ENCODE measurements around the gene DDX27. TPM values are rescaled to one million over a fixed set of nuclear protein-coding genes. Genes with fewer than 3 reads are reported as not detected.

DDX27 gene
- total RNA-seq, 2 donors from 2014 or later = 18.2 to 42.8 TPM

DNA sequence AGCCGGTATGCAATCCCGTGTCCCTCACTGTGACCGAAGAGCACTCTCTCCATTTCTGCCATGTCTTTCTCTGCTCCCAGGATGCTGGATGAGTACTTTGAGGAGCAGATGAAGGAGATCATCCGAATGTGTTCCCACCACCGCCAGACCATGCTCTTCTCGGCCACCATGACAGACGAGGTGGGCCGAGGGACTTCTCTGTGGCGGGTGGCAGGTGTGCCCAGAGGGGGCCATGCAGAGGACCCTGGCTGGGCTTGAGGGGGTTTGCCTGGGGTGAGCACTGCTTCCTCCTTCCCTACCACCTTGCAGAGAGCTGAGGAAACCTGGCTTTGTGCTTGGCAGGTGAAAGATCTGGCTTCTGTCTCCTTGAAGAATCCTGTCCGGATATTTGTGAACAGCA, 14.0 kb downstream of the DDX27 start:
- DNase-seq (no peak), ATAC-seq (no peak)
- intact Hi-C loops (cut with DNase I) = no loop called here
- TF ChIP-seq, protein P1, sequence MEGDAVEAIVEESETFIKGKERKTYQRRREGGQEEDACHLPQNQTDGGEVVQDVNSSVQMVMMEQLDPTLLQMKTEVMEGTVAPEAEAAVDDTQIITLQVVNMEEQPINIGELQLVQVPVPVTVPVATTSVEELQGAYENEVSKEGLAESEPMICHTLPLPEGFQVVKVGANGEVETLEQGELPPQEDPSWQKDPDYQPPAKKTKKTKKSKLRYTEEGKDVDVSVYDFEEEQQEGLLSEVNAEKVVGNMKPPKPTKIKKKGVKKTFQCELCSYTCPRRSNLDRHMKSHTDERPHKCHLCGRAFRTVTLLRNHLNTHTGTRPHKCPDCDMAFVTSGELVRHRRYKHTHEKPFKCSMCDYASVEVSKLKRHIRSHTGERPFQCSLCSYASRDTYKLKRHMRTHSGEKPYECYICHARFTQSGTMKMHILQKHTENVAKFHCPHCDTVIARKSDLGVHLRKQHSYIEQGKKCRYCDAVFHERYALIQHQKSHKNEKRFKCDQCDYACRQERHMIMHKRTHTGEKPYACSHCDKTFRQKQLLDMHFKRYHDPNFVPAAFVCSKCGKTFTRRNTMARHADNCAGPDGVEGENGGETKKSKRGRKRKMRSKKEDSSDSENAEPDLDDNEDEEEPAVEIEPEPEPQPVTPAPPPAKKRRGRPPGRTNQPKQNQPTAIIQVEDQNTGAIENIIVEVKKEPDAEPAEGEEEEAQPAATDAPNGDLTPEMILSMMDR (IDR thresholded peaks at IDR 0.05) = no peak
- no peak for TF ChIP-seq POLR2A (IDR thresholded peaks at IDR 0.05)
- WGBS, 2 donors = 89 to 90% methylated on average over 10 of the region's 10 CpGs
- Histone ChIP-seq H3K27me3 (no peaks in the 10 kb centered on the region), H3K27ac (no peak overlapping the region), H3K4me3 (no peak overlapping the region), H3K9me3 (no peaks in the 10 kb centered on the region), H3K36me3 (replicated peaks in 1 of 2; ENCODE audit: insufficient read depth in 1 of 2, low read depth in 2 of 2) (peaks cover 15 to 53% of the 10 kb centered on the region in 2 donors), H3K4me1 (no peaks in the 10 kb centered on the region)

DNA sequence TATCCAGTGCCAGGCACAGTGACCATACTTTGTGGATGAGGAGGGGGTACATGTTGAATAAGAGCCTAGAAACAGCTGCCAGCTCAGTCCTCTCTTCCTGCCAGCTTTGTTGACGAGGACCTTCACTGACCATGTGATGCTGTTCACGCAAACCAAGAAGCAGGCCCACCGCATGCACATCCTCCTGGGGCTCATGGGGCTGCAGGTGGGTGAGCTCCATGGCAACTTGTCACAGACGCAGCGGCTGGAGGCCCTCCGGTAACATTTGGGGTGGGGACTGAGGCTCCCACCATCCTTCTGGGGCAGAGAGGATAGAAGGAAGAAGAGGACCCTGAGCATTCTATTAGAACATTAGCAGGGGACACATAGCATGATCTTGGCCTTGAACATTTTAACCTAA, 15.6 kb downstream of the DDX27 start:
- intact Hi-C loops (cut with DNase I) = no loop called here
- 93 to 94% methylated on average over 6 of the region's 6 CpGs for WGBS, 2 donors
- no peak overlapping the region for H3K4me3 ChIP-seq

DNA sequence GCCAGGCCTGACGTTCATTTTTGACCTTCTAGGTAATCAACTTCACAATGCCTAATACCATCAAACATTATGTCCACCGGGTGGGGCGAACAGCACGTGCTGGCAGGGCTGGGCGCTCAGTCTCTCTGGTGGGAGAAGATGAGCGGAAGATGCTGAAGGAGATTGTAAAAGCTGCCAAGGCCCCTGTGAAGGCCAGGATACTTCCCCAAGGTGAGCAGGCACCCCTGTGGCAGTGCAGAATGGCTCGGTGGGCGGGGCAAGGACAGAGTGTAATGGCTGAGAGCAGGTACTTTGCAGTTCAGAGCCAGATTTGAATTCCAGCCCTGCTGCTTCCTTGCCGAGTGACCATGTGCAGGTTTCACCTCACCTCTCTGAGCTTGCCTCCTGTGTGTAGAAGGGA, 17.1 kb downstream of the DDX27 start:
- no peaks in the 10 kb centered on the region for H3K9me3 ChIP-seq
- WGBS, 2 donors = 91% methylated on average over 9 of the region's 9 CpGs
- no peaks in the 10 kb centered on the region for H3K4me1 ChIP-seq
- DNase-seq (no peak), ATAC-seq (no peak)
- intact Hi-C loops (cut with DNase I) = no loop called here
- no peak overlapping the region for H3K27ac ChIP-seq
- H3K27me3 ChIP-seq = no peaks in the 10 kb centered on the region
- peaks cover 19 to 49% of the 10 kb centered on the region in 2 donors for H3K36me3 ChIP-seq (replicated peaks in 1 of 2; ENCODE audit: insufficient read depth in 1 of 2, low read depth in 2 of 2)
- TF ChIP-seq, protein P1 (IDR thresholded peaks at IDR 0.05) = no peak
- no peak for TF ChIP-seq POLR2A (IDR thresholded peaks at IDR 0.05)
- H3K4me3 ChIP-seq = no peak overlapping the region

More for the DNA sequence above, 15.6 kb downstream of the DDX27 start:
- peaks cover 19 to 54% of the 10 kb centered on the region in 2 donors for H3K36me3 ChIP-seq (replicated peaks in 1 of 2; ENCODE audit: insufficient read depth in 1 of 2, low read depth in 2 of 2)
- no peak for ATAC-seq
- no peak for DNase-seq
- no peak for TF ChIP-seq POLR2A (IDR thresholded peaks at IDR 0.05)
- TF ChIP-seq, protein P1 (IDR thresholded peaks at IDR 0.05) = no peak
- no peak overlapping the region for H3K27ac ChIP-seq
- no peaks in the 10 kb centered on the region for H3K27me3 ChIP-seq
- no peaks in the 10 kb centered on the region for H3K9me3 ChIP-seq
- H3K4me1 ChIP-seq = no peaks in the 10 kb centered on the region

DNA sequence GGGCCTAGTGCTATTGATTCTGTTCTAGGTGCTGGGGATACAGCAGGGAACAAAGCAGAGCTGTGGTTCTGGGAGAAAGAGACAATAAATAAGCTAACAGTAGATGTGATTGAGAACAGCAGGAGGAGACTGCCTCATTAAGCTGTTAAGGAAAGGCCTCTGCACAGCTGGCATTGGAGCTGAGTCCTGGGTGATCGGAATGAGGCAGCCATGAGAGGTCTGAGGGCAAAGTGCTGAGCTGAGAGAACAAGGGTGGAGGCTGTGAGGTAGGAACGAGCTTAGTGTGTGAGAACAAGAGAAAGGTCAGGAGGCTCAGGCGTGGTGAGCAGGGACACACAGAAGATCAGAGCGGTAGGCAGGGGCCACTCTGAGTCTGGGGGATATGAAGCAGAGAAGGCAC, 18.3 kb downstream of the DDX27 start:
- Histone ChIP-seq H3K4me3 (no peak overlapping the region), H3K36me3 (replicated peaks in 1 of 2; ENCODE audit: insufficient read depth in 1 of 2, low read depth in 2 of 2) (peaks cover 19 to 55% of the 10 kb centered on the region in 2 donors), H3K27ac (no peak overlapping the region), H3K27me3 (no peaks in the 10 kb centered on the region), H3K9me3 (no peaks in the 10 kb centered on the region), H3K4me1 (no peaks in the 10 kb centered on the region)
- ATAC-seq (no peak), DNase-seq (no peak)
- 89 to 91% methylated on average over 4 of the region's 4 CpGs for WGBS, 2 donors
- intact Hi-C loops (cut with DNase I) = no loop called here
- TF ChIP-seq POLR2A (IDR thresholded peaks at IDR 0.05) = no peak

DNA sequence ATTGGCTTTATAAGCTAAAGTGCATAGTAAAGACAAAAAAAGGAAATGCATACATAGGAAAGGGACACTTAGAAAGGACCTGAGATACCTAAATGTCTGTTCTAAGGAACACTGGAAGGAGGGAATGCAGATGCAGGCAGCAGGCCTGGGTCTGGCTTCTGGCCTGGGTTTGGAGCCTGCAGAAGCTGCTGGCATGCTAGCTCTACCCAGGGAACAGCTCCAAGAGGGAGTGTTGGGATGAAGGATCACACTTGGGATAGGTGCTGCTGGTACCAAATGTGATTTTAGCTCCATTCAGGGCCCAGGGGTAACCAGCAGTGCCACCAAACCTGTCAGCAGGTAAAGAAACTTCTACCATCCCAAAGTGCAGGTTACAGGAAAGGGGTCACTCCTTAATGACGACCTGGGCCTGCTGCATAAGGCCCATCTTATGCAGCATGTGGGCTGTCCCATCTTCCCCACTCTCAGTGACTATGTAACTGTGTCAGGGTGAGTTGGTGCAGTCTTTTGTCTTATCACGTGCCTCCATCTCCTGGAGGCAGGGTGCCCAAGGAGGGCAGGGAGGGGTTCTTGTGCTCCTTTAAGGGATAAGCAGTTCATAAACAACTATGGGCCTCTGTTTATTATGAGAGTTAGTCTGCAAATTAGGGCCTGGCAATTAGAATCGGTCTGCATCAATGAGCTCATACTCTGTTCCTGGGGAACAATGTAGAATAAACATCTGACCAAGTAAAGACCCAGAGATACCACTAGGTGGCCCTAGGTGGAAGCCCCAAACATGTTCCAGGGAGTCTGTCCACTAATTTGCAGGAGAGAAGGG, 26.9 kb downstream of the DDX27 start:
- intact Hi-C loops (cut with DNase I) = no loop called here
- no peaks in the 10 kb centered on the region for H3K27me3 ChIP-seq
- DNase-seq (peak in 2 of 4 donors; percentile 29 to 38), ATAC-seq (peak; percentile 83)
- no peak overlapping the region for H3K4me3 ChIP-seq
- TF ChIP-seq POLR2A (IDR thresholded peaks at IDR 0.05) = no peak
- TF ChIP-seq, protein P1 (IDR thresholded peaks at IDR 0.05) = peak; percentile 38 to 61 (median 52)
- no peak overlapping the region for H3K27ac ChIP-seq
- WGBS, 2 donors = 43 to 46% methylated on average over 2 to 3 of the region's 3 CpGs
- H3K4me1 ChIP-seq = no peaks in the 10 kb centered on the region
- H3K9me3 ChIP-seq = no peaks in the 10 kb centered on the region
- peaks cover 0 to 44% of the 10 kb centered on the region in 2 donors for H3K36me3 ChIP-seq (replicated peaks in 1 of 2; ENCODE audit: insufficient read depth in 1 of 2, low read depth in 2 of 2)
